Activated CD4-positive, CD25-positive, alpha-beta regulatory T cell treated with anti-CD3 and anti-CD28 coated beads, Interleukin-2, amount 50 U/mL, for 16 hours (primary cell): Measurements from ENCODE around the gene NCAPD3.
"Not testable (repeated sequence)": the region's sequence is repeated elsewhere in the genome, so short reads cannot be mapped to it uniquely, and the experiment has no call there.

Experiments
- DNase-seq: peaks from one replicate; pipeline ENCODE4 v3.0.0-alpha.2; 2020; ENCODE audit warnings: low read depth, low spot score

Gene NCAPD3

GRCh38 chr11:134138376-134138775 lies 85.4 kb downstream of the NCAPD3 start:
- DNase-seq, result no peak

- no peak for DNase-seq
These were observed 89.6 kb downstream of the NCAPD3 start for GRCh38 chr11:134134167-134134566.

- DNase-seq, result no peak
These were observed 91.0 kb downstream of the NCAPD3 start for GRCh38 chr11:134132808-134133207.

- no peak for DNase-seq
These were observed 92.0 kb downstream of the NCAPD3 start for GRCh38 chr11:134131628-134132244.

GRCh38 chr11:134126217-134126822 lies 97.4 kb downstream of the NCAPD3 start:
- DNase-seq, result no peak

- no peak for DNase-seq
These were observed 98.3 kb downstream of the NCAPD3 start for GRCh38 chr11:134125507-134125906.

GRCh38 chr11:134124660-134125451 lies 98.9 kb downstream of the NCAPD3 start:
- no peak for DNase-seq

GRCh38 chr11:134120921-134121526 lies 102.7 kb downstream of the NCAPD3 start:
- DNase-seq, result no peak

GRCh38 chr11:134120143-134120850 lies 103.5 kb downstream of the NCAPD3 start:
- no peak for DNase-seq

GRCh38 chr11:134119094-134119493 lies 104.7 kb downstream of the NCAPD3 start:
- no peak for DNase-seq

GRCh38 chr11:134118006-134118405 lies 105.8 kb downstream of the NCAPD3 start:
- no peak for DNase-seq

- no peak for DNase-seq
These were observed 107.6 kb downstream of the NCAPD3 start for GRCh38 chr11:134116210-134116609.

GRCh38 chr11:134113787-134114186 lies 110.0 kb downstream of the NCAPD3 start:
- not testable (repeated sequence) for DNase-seq

GRCh38 chr11:134110252-134110815 lies 113.4 kb downstream of the NCAPD3 start:
- DNase-seq, result no peak
